Neutrophil (primary cell): ENCODE measurements around the gene NGF.

ENCODE experiments used
- H3K27ac ChIP-seq: fragments of 200-600 bp; sonication (generic); 2 replicates; pipeline ENCODE4 v1.5.1; 2016; ENCODE audit warnings: mild to moderate bottlenecking, moderate library complexity
- H3K27me3 ChIP-seq: fragments of 200-600 bp; sonication (generic); 2 replicates; pipeline ENCODE4 v1.6.0; 2016; ENCODE audit warnings: mild to moderate bottlenecking
- H3K36me3 ChIP-seq: fragments of 200-600 bp; sonication (generic); 2 replicates; pipeline ENCODE4 v1.5.1; 2017
- H3K4me1 ChIP-seq, 2 experiments: fragments of 200-600 bp in 1 of 2; sonication (generic) in 1 of 2; 1 replicate in 1 of 2; 2 replicates in 1 of 2; pipeline versions ENCODE4 v1.5.1 to v1.6.1; 2013 to 2016; ENCODE audit warnings: low read depth in 1 of 2, low read length in 1 of 2, mild to moderate bottlenecking in 1 of 2, moderate library complexity in 1 of 2; ENCODE audit not compliant: control insufficient read depth in 1 of 2, insufficient read depth in 1 of 2
- H3K4me3 ChIP-seq, 2 experiments: fragments of 200-600 bp in 1 of 2; sonication (generic) in 1 of 2; 1 replicate in 1 of 2; 2 replicates in 1 of 2; pipeline ENCODE4 v1.5.1; 2013 to 2016; ENCODE audit warnings: low read depth in 1 of 2, low read length in 1 of 2, mild to moderate bottlenecking in 1 of 2, moderate library complexity in 1 of 2
- H3K9me3 ChIP-seq: fragments of 200-600 bp; sonication (generic); 2 replicates; pipeline ENCODE4 v1.5.1; 2016
- TF ChIP-seq, protein P1 (sequence below): fragments of 200-600 bp; sonication (generic); IDR thresholded peaks from 2 replicates; pipeline ENCODE4 v1.5.1; 2016; ENCODE audit warnings: antibody characterized with exemption

NGF gene

DNA sequence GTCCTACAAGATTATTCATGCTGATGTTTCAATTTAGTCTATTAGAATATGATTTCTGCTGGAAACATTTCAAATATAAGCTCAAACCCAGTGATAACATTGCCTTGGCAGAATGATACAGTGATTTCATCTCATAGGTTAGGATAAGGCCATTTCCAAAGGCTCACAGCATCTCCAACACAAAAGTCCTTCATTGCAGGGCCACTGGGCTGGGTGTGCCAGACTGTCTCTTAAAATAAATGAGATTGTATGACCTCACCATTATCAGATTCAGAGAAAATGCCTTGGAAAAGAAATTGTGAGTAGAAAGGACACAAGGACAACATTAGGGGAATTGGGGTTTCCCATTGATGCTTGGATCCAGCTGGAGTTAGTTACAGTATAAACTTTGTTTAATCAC is 30.4 kb downstream of the NGF start:
- Histone ChIP-seq H3K27me3 (no peaks in the 10 kb centered on the region), H3K36me3 (no peaks in the 10 kb centered on the region), H3K4me3 (no peak overlapping the region), H3K27ac (no peak overlapping the region), H3K4me1 (no peaks in the 10 kb centered on the region), H3K9me3 (no peaks in the 10 kb centered on the region)
- TF ChIP-seq, protein P1, sequence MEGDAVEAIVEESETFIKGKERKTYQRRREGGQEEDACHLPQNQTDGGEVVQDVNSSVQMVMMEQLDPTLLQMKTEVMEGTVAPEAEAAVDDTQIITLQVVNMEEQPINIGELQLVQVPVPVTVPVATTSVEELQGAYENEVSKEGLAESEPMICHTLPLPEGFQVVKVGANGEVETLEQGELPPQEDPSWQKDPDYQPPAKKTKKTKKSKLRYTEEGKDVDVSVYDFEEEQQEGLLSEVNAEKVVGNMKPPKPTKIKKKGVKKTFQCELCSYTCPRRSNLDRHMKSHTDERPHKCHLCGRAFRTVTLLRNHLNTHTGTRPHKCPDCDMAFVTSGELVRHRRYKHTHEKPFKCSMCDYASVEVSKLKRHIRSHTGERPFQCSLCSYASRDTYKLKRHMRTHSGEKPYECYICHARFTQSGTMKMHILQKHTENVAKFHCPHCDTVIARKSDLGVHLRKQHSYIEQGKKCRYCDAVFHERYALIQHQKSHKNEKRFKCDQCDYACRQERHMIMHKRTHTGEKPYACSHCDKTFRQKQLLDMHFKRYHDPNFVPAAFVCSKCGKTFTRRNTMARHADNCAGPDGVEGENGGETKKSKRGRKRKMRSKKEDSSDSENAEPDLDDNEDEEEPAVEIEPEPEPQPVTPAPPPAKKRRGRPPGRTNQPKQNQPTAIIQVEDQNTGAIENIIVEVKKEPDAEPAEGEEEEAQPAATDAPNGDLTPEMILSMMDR, result no peak

DNA sequence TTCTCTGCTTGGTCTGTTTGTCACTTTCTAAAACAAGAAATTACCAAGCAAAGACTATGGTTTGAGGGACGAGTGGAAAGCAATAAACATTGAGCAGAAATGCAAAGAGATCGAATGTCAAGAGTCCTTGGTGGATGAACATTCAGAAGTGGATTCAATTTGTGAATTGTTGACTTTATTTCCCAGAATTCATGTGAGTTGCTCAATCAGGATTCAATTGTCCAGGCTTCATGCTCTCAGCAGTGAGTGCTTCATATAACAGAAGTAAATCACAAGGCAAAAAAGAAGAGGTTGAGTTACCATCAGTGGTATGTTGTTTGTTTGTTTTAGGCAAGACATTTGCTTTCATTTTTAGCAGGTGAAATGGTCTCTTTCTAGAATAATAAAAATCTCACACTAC is 31.9 kb downstream of the NGF start:
- no peaks in the 10 kb centered on the region for H3K4me1 ChIP-seq
- no peaks in the 10 kb centered on the region for H3K27me3 ChIP-seq
- TF ChIP-seq, protein P1, result no peak
- no peak overlapping the region for H3K27ac ChIP-seq
- H3K4me3 ChIP-seq, result no peak overlapping the region
- H3K9me3 ChIP-seq, result no peaks in the 10 kb centered on the region
- no peaks in the 10 kb centered on the region for H3K36me3 ChIP-seq

DNA sequence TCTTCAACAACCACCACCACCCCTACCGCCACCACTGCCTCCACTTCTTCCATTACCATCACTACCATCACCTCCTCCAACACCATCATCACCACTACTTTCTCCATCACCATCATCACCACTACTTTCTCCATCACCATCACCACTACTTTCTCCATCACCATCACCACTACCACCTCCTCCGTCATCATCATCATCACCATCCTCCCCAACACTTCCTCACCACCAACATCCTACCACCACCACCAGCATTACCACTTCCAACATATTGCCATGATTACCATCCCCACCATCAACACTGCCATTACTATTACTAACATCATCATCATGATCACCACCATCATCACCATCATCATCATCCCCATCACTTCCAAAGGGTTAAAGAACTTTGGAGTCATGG is 34.7 kb downstream of the NGF start:
- H3K27me3 ChIP-seq, result no peaks in the 10 kb centered on the region
- H3K9me3 ChIP-seq, result no peaks in the 10 kb centered on the region
- no peaks in the 10 kb centered on the region for H3K4me1 ChIP-seq
- TF ChIP-seq, protein P1, result no peak
- no peaks in the 10 kb centered on the region for H3K36me3 ChIP-seq
- no peak overlapping the region for H3K4me3 ChIP-seq
- H3K27ac ChIP-seq, result no peak overlapping the region

DNA sequence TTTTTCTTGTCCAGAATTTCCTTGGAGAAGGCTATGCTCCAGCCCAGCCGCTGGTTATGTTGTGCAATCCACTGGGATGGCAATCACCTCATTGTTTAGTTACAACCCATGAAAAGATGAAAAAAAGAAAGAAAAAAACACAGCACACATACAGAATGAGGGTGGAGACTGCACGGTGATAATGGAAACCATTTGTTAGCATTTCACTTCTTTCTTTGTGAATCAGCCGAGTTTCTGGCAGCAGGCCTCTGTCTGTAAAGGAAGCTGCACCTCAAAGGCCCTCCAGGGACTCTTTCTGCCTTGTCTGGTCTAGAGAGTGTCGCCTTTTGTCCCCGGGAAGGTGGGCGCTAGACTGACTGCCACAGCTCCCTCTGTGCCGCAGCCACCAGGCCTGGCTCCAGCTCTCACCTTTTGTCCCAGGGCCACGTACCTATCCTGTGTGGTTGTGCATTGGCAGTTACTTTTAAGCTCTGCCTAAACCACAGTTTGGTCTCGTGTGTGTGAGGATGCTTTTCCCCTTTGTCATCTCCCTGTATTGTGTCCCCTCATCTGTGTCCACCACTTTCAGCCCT is 35.6 kb downstream of the NGF start:
- TF ChIP-seq, protein P1, result no peak
- no peak overlapping the region for H3K4me3 ChIP-seq
- H3K27me3 ChIP-seq, result no peaks in the 10 kb centered on the region
- H3K27ac ChIP-seq, result no peak overlapping the region
- H3K4me1 ChIP-seq, result no peaks in the 10 kb centered on the region
- H3K9me3 ChIP-seq, result no peaks in the 10 kb centered on the region
- no peaks in the 10 kb centered on the region for H3K36me3 ChIP-seq

DNA sequence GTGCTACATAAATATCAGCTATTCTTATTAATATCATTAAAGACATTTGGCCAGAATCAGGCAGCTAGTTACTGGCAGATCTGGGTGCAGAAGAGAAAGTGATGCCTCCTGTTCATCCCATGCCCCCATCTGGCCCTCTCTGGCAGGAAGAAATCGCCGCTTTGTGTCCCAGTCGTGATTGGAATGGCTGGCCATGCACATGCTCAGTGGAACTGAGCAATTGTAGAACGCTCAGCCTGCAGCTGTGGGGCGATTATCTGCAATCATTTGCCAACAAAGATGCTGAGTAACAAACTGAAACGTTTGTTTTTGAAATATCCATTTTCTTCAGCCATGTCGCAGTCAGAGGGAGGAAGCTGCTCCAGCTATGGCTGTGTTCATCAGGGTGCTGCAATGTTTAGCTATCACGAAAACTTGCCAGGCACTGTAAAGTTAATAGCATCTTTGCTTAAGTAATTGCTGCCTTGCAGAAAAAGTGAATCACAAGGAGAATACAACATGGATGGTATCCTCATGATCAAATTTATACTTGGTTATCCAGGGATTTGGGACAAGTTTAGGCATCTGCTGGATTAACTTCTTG is 36.5 kb downstream of the NGF start:
- H3K4me3 ChIP-seq, result no peak overlapping the region
- no peaks in the 10 kb centered on the region for H3K4me1 ChIP-seq
- H3K27ac ChIP-seq, result no peak overlapping the region
- no peaks in the 10 kb centered on the region for H3K27me3 ChIP-seq
- H3K36me3 ChIP-seq, result no peaks in the 10 kb centered on the region
- TF ChIP-seq, protein P1, result no peak
- no peaks in the 10 kb centered on the region for H3K9me3 ChIP-seq
